Spleen (tissue), 11 donors: ENCODE results near the gene LDLRAD4. TPM values are rescaled to one million over a fixed set of nuclear protein-coding genes. Genes with fewer than 3 reads are reported as not detected.

ENCODE experiments used
- DNase-seq: peaks from one replicate; pipeline ENCODE4 v3.0.0-alpha.2; 2020
- H3K27ac ChIP-seq, 8 donors: fragments of 200-600 bp; sonication (generic) in 7 of 8; 1 replicate in 4 of 8; 2 replicates in 4 of 8; pipeline versions ENCODE4 v1.5.0 to v1.8.0; 2016 to 2021; ENCODE audit warnings: inconsistent platforms in 4 of 8, mild to moderate bottlenecking in 4 of 8, moderate library complexity in 1 of 8
- H3K27me3 ChIP-seq, 7 donors: fragments of 200-600 bp; sonication (generic) in 6 of 7; replicated peaks in 1 of 7; 1 replicate in 4 of 7; 2 replicates in 3 of 7; pipeline versions ENCODE4 v1.5.0 to v1.8.0; 2016 to 2021; ENCODE audit warnings: inconsistent platforms in 3 of 7, mild to moderate bottlenecking in 1 of 7
- H3K36me3 ChIP-seq, 6 donors: fragments of 200-600 bp; sonication (generic) in 5 of 6; 1 replicate in 4 of 6; 2 replicates in 2 of 6; pipeline versions ENCODE4 v1.5.0 to v1.8.0; 2016 to 2021; ENCODE audit warnings: inconsistent platforms in 2 of 6
- H3K4me1 ChIP-seq, 6 donors: fragments of 200-600 bp; sonication (generic) in 5 of 6; 1 replicate in 3 of 6; 2 replicates in 3 of 6; pipeline versions ENCODE4 v1.5.0 to v1.8.0; 2016 to 2021; ENCODE audit warnings: inconsistent platforms in 3 of 6
- H3K4me3 ChIP-seq, 8 donors: fragments of 200-600 bp; sonication (generic) in 7 of 8; 1 replicate in 4 of 8; 2 replicates in 4 of 8; pipeline versions ENCODE4 v1.5.0 to v1.8.0; 2016 to 2021; ENCODE audit warnings: inconsistent platforms in 4 of 8, mild to moderate bottlenecking in 4 of 8, moderate library complexity in 2 of 8
- H3K9me3 ChIP-seq, 8 donors: fragments of 200-600 bp; sonication (generic) in 7 of 8; 1 replicate in 4 of 8; 2 replicates in 4 of 8; pipeline versions ENCODE4 v1.5.0 to v1.8.0; 2016 to 2021; ENCODE audit warnings: inconsistent platforms in 4 of 8
- CTCF ChIP-seq, 11 experiments: fragments of 200-600 bp in 7 of 11; fragments of 450-650 bp in 4 of 11; sonication (generic) in 4 of 11; IDR thresholded peaks in 8 of 11; conservative IDR thresholded peaks in 3 of 11; 1 replicate in 7 of 11; 2 replicates in 4 of 11; pipeline versions ENCODE4 v1.4.0 to v1.8.0; 2016 to 2021; ENCODE audit warnings: antibody characterized with exemption in 11 of 11, inconsistent platforms in 4 of 11, mild to moderate bottlenecking in 1 of 11
- POLR2A ChIP-seq, 3 donors: fragments of 450-650 bp; IDR thresholded peaks; one replicate each; pipeline ENCODE4 v1.5.1; 2017; ENCODE audit warnings: antibody characterized with exemption in 3 of 3, mild to moderate bottlenecking in 1 of 3
- POLR2AphosphoS5 ChIP-seq, 3 donors: sonication (generic); formaldehyde crosslinking; IDR thresholded peaks; one replicate each; pipeline ENCODE4 v1.5.1; 2017; ENCODE audit warnings: antibody characterized with exemption in 3 of 3
- WGBS, 5 donors: extraction: QIAGEN DNeasy Blood & Tissue Kit in 3 of 5; methylation state at CpG; one replicate each; pipeline versions ENCODE4 v1.1.5 to v1.1.7; 2013 to 2018; 5-methylcytosine and 5-hydroxymethylcytosine counted together
- intact Hi-C: fragments of 100-400 bp; cut with DNase I; formaldehyde crosslinking; loops from one replicate; pipeline ENCODE4 v1.15.0; 2023; ENCODE audit warnings: low total_unique reads
- polyA plus RNA-seq, 3 donors: library from polyadenylated mRNA; stranded (reverse); fragments of 200-250 nt; gene quantifications; one replicate each; pipeline ENCODE4 v1.2.1, GENCODE V29; 2013
- total RNA-seq, 7 donors: library from RNA; depleted of rRNA in 3 of 7; stranded (reverse); fragments of >200 nt in 3 of 7; fragmentation: NEBNext Ultra II Directional in 4 of 7; extraction: Animal tissue kit (Norgen Biotek cat#: 25700) in 4 of 7; gene quantifications; one replicate each; pipeline versions ENCODE4 v1.1.0 to v1.2.1, GENCODE V29; 2016 to 2021
- donor health status: healthy with polysubstance abuse.
- donor health status: DM: no; HTN: no; CAD: no; lungs with moderate emphysema.
- donor health status: DM: no; HTN: no; CAD: no.
- donor health status: Bipolar disorder and iron deficiency.
- donor health status: healthy.
- donor health status: DM: no; HTN: no; CAD: no.
- donor health status: DM: yes; HTN: yes; CAD: no.

LDLRAD4 gene
- total and polyA plus RNA-seq, 10 donors, result 4.5 to 80.8 (median 46.4) TPM

GRCh38 chr18:13216092-13216582 lies 2.4 kb upstream of the LDLRAD4 start:
- Histone ChIP-seq H3K27me3 (peaks cover 0 to 85% (median 11%) of the 10 kb centered on the region in 7 donors), H3K4me1 (peaks cover 14 to 51% (median 41%) of the 10 kb centered on the region in 6 donors), H3K4me3 (peak overlapping the region in 3 of 8 donors; percentile 7 to 94 (median 77)), H3K36me3 (no peaks in the 10 kb centered on the region), H3K9me3 (no peaks in the 10 kb centered on the region), H3K27ac (peak overlapping the region in 4 of 8 donors; percentile 42 to 83 (median 80))
- intact Hi-C loops, result loop anchor here (5.0 to 10.0 kb wide), 5 partner anchors 166 to 511 kb away; partner anchors contain the start of genes FAM210A and RNMT
- TF ChIP-seq POLR2A (IDR thresholded peaks at IDR 0.05) (no peak), CTCF (IDR thresholded peaks at IDR 0.05 in 8 of 11, conservative IDR thresholded peaks at IDR 0.05 in 3 of 11) (peak; percentile 49 to 86 (median 68)), POLR2AphosphoS5 (IDR thresholded peaks at IDR 0.05) (peak in 2 of 3 donors; percentile 24 to 43)
- no peak for DNase-seq
- WGBS, 5 donors, result 10 to 15% (median 12%) methylated on average over 8 of the region's 8 CpGs

- H3K4me1 ChIP-seq, result peaks cover 19 to 58% (median 48%) of the 10 kb centered on the region in 6 donors
- peaks cover 0 to 79% (median 11%) of the 10 kb centered on the region in 7 donors for H3K27me3 ChIP-seq
- intact Hi-C loops, result loop anchor here (5.0 to 10.0 kb wide), 5 partner anchors 165 to 510 kb away; partner anchors contain the start of genes FAM210A and RNMT
- no peak for DNase-seq
- H3K27ac ChIP-seq, result peak overlapping the region in 7 of 8 donors; percentile 30 to 83 (median 79)
- no peaks in the 10 kb centered on the region for H3K36me3 ChIP-seq
- H3K9me3 ChIP-seq, result no peaks in the 10 kb centered on the region
- peak in 6 of 11 experiments; percentile 14 to 49 (median 46) for TF ChIP-seq CTCF (IDR thresholded peaks at IDR 0.05 in 8 of 11, conservative IDR thresholded peaks at IDR 0.05 in 3 of 11)
- TF ChIP-seq POLR2A (IDR thresholded peaks at IDR 0.05), result no peak
- WGBS, 5 donors, result 3 to 21% (median 4%) methylated on average over 12 to 59 of the region's 59 CpGs
- H3K4me3 ChIP-seq, result peak overlapping the region; percentile 58 to 94 (median 76)
Observed at GRCh38 chr18:13216711-13217465, 1.7 kb upstream of the LDLRAD4 start.

GRCh38 chr18:13217466-13217961 lies 1.0 kb upstream of the LDLRAD4 start:
- peak overlapping the region; percentile 27 to 83 (median 79) for H3K27ac ChIP-seq
- no peaks in the 10 kb centered on the region for H3K36me3 ChIP-seq
- H3K4me3 ChIP-seq, result peak overlapping the region; percentile 58 to 94 (median 76)
- TF ChIP-seq POLR2AphosphoS5 (IDR thresholded peaks at IDR 0.05), result no peak
- peak in 1 of 11 experiments; percentile 9 for TF ChIP-seq CTCF (IDR thresholded peaks at IDR 0.05 in 8 of 11, conservative IDR thresholded peaks at IDR 0.05 in 3 of 11)
- DNase-seq, result peak; percentile 85
- peaks cover 23 to 64% (median 52%) of the 10 kb centered on the region in 6 donors for H3K4me1 ChIP-seq
- no peaks in the 10 kb centered on the region for H3K9me3 ChIP-seq
- WGBS, 5 donors, result 0 to 1% (median 0%) methylated on average over 8 to 64 of the region's 64 CpGs; no CpG with 5 or more reads in 1 of the 5 donors
- H3K27me3 ChIP-seq, result peaks cover 0 to 79% (median 11%) of the 10 kb centered on the region in 7 donors
- intact Hi-C loops, result loop anchor here (5.0 to 10.0 kb wide), 5 partner anchors 165 to 510 kb away; partner anchors contain the start of genes FAM210A and RNMT
